Neural cell (in vitro differentiated cells): Measurements from ENCODE around the gene SEMA4B. TPM values are rescaled to one million over a fixed set of nuclear protein-coding genes. Genes with fewer than 3 reads are reported as not detected.

Experiments
- H2AFZ ChIP-seq: fragments of 200-600, 300-800 bp; sonication (generic), shearing (Covaris generic); 2 replicates; pipeline ENCODE4 v1.6.0; 2014; ENCODE audit warnings: low read depth, mild to moderate bottlenecking, antibody characterized with exemption, low read length, moderate library complexity
- H3F3A ChIP-seq: fragments of 200-600 bp; shearing (Covaris generic); 2 replicates; pipeline ENCODE4 v1.6.1; 2016; ENCODE audit warnings: mild to moderate bottlenecking, moderate library complexity, mixed read lengths, antibody characterized with exemption, low read length; ENCODE audit not compliant: insufficient read depth, poor library complexity, severe bottlenecking
- H3K27ac ChIP-seq: fragments of 200-600, 300-800 bp; sonication (generic), shearing (Covaris generic); 2 replicates; pipeline ENCODE4 v1.5.1; 2014; ENCODE audit warnings: mild to moderate bottlenecking, low read length, moderate library complexity
- H3K27me3 ChIP-seq: fragments of 300-800, 200-600 bp; sonication (generic), shearing (Covaris generic); 2 replicates; pipeline ENCODE4 v1.6.0; 2014; ENCODE audit warnings: mild to moderate bottlenecking, low read depth, low read length, moderate library complexity; ENCODE audit not compliant: insufficient read depth
- H3K36me3 ChIP-seq: fragments of 300-800, 200-600 bp; sonication (generic), shearing (Covaris generic); 2 replicates; pipeline ENCODE4 v1.5.1; 2014; ENCODE audit warnings: mild to moderate bottlenecking, antibody characterized with exemption, low read length, moderate library complexity; ENCODE audit not compliant: insufficient read depth
- H3K4me2 ChIP-seq: fragments of 300-800, 200-600 bp; sonication (generic), shearing (Covaris generic); 2 replicates; pipeline ENCODE4 v1.6.0; 2014; ENCODE audit warnings: mild to moderate bottlenecking, low read length
- H3K4me3 ChIP-seq: fragments of 300-800, 200-600 bp; sonication (generic), shearing (Covaris generic); 2 replicates; pipeline ENCODE4 v1.5.1; 2014; ENCODE audit warnings: mild to moderate bottlenecking, low read length, moderate library complexity
- H3K79me2 ChIP-seq: fragments of 200-600 bp; shearing (Covaris generic); replicated peaks from 2 replicates; pipeline ENCODE4 v1.6.0; 2014; ENCODE audit warnings: mild to moderate bottlenecking, low read length, moderate library complexity; ENCODE audit not compliant: insufficient read depth
- H3K9ac ChIP-seq: fragments of 300-800, 200-600 bp; sonication (generic), shearing (Covaris generic); 2 replicates; pipeline ENCODE4 v1.6.1; 2016; ENCODE audit warnings: mild to moderate bottlenecking, low read length, mixed read lengths
- H3K9me2 ChIP-seq: fragments of 200-600 bp; shearing (Covaris generic); 2 replicates; pipeline ENCODE4 v1.6.1; 2016; ENCODE audit warnings: mild to moderate bottlenecking, low read length, mixed read lengths; ENCODE audit not compliant: insufficient read depth
- H3K9me3 ChIP-seq: fragments of 200-600, 300-800 bp; sonication (generic), shearing (Covaris generic); 2 replicates; pipeline ENCODE4 v1.6.1; 2016; ENCODE audit warnings: mild to moderate bottlenecking, mixed run types, low read length, moderate library complexity, mixed read lengths
- H4K20me1 ChIP-seq: fragments of 200-600 bp; shearing (Covaris generic); 2 replicates; pipeline ENCODE4 v1.6.1; 2016; ENCODE audit warnings: mild to moderate bottlenecking, mixed run types; ENCODE audit not compliant: insufficient read depth
- EP300 ChIP-seq: fragments of 450-650 bp; conservative IDR thresholded peaks from 2 replicates; pipeline ENCODE4 v1.6.1; 2014; ENCODE audit warnings: antibody characterized with exemption, mild to moderate bottlenecking, moderate library complexity; ENCODE audit not compliant: poor library complexity, severe bottlenecking
- EZH2 ChIP-seq: fragments of 200-600, 300-800 bp; shearing (Covaris generic), sonication (generic); IDR thresholded peaks from 2 replicates; pipeline ENCODE4 v1.6.1; 2014; ENCODE audit warnings: antibody characterized with exemption, low read length, borderline replicate concordance, mild to moderate bottlenecking; ENCODE audit not compliant: insufficient read depth, poor library complexity, severe bottlenecking
- MXI1 ChIP-seq: fragments of 450-650 bp; conservative IDR thresholded peaks from 2 replicates; pipeline ENCODE4 v1.6.1; 2014; ENCODE audit warnings: antibody characterized with exemption, mild to moderate bottlenecking; ENCODE audit not compliant: poor library complexity, severe bottlenecking
- POLR2AphosphoS5 ChIP-seq: IDR thresholded peaks from 2 replicates; pipeline ENCODE4 v1.6.1; 2012
- RAD21 ChIP-seq: fragments of 450-650 bp; conservative IDR thresholded peaks from 2 replicates; pipeline ENCODE4 v1.6.1; 2014; ENCODE audit warnings: antibody characterized with exemption, mild to moderate bottlenecking, moderate library complexity
- REST ChIP-seq: IDR thresholded peaks from 2 replicates; pipeline ENCODE4 v1.6.1; 2012; ENCODE audit warnings: borderline replicate concordance
- SMC3 ChIP-seq: fragments of 450-650 bp; conservative IDR thresholded peaks from 2 replicates; pipeline ENCODE4 v1.6.1; 2014; ENCODE audit warnings: antibody characterized with exemption, mild to moderate bottlenecking, moderate library complexity; ENCODE audit not compliant: poor library complexity
- TAF1 ChIP-seq: IDR thresholded peaks from 2 replicates; pipeline ENCODE4 v1.6.1; 2012; ENCODE audit warnings: low read depth
- polyA plus RNA-seq: library from polyadenylated mRNA; depleted of rRNA; stranded (reverse); fragments of >200 nt; gene quantifications from 2 replicates; pipeline ENCODE4 v1.2.3, GENCODE V29; 2014
- TF ChIP-seq, protein P1 (sequence below): fragments of 450-650 bp; IDR thresholded peaks from 2 replicates; pipeline ENCODE4 v1.5.1; 2014; ENCODE audit warnings: antibody characterized with exemption, mild to moderate bottlenecking, moderate library complexity; ENCODE audit not compliant: poor library complexity, severe bottlenecking

Gene SEMA4B
- polyA plus RNA-seq, 1 donor from 2014 or later: 11.0 TPM

DNA sequence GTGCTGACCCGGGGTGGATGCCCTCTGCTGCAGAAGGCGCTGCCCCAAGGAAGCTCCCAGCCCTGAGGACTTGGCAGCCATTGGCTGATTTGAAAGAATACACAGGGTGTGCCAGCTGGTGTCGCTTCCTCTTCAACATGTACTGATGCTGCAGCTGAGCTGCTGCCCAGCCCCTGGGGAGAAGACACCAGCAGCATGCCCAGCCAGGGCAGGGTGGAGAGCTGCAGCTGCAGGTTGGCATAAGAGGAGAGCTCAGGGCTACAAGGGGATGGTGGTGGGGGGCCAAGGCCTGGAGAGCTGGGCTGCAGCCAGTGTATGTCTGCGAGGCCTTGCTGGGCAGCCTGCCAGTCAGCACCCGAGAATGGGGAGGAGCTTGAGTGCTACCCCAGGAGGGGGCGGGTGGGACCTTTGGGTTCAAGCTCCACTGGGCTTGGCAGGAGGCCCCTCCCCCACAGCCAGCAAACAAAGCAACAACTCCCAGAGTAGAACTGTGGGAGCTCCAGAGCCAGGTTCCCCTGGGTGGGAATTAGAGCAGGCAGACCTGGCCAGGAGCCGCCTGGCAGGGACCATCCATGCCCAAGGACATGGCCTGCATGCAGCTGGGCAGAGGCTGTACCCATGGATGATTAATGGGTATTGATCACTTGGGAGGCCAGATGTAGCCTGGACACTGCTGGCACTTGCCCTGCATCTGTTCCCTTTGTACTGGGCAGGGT lies 9.2 kb upstream of the SEMA4B start:
- Histone ChIP-seq H3K4me2 (no peak overlapping the region), H3K36me3 (no peaks in the 10 kb centered on the region), H3K79me2 (no peaks in the 10 kb centered on the region), H4K20me1 (no peaks in the 10 kb centered on the region), H3K27ac (no peak overlapping the region), H3K9ac (no peak overlapping the region), H3K9me2 (no peaks in the 10 kb centered on the region), H3F3A (no peaks in the 10 kb centered on the region), H3K4me3 (no peak overlapping the region), H3K9me3 (no peaks in the 10 kb centered on the region), H3K27me3 (no peaks in the 10 kb centered on the region), H2AFZ (no peak overlapping the region)
- TF ChIP-seq RAD21 (no peak), REST (no peak), EZH2 (no peak), TAF1 (no peak), MXI1 (no peak)
- TF ChIP-seq, protein P1, sequence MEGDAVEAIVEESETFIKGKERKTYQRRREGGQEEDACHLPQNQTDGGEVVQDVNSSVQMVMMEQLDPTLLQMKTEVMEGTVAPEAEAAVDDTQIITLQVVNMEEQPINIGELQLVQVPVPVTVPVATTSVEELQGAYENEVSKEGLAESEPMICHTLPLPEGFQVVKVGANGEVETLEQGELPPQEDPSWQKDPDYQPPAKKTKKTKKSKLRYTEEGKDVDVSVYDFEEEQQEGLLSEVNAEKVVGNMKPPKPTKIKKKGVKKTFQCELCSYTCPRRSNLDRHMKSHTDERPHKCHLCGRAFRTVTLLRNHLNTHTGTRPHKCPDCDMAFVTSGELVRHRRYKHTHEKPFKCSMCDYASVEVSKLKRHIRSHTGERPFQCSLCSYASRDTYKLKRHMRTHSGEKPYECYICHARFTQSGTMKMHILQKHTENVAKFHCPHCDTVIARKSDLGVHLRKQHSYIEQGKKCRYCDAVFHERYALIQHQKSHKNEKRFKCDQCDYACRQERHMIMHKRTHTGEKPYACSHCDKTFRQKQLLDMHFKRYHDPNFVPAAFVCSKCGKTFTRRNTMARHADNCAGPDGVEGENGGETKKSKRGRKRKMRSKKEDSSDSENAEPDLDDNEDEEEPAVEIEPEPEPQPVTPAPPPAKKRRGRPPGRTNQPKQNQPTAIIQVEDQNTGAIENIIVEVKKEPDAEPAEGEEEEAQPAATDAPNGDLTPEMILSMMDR: no peak

DNA sequence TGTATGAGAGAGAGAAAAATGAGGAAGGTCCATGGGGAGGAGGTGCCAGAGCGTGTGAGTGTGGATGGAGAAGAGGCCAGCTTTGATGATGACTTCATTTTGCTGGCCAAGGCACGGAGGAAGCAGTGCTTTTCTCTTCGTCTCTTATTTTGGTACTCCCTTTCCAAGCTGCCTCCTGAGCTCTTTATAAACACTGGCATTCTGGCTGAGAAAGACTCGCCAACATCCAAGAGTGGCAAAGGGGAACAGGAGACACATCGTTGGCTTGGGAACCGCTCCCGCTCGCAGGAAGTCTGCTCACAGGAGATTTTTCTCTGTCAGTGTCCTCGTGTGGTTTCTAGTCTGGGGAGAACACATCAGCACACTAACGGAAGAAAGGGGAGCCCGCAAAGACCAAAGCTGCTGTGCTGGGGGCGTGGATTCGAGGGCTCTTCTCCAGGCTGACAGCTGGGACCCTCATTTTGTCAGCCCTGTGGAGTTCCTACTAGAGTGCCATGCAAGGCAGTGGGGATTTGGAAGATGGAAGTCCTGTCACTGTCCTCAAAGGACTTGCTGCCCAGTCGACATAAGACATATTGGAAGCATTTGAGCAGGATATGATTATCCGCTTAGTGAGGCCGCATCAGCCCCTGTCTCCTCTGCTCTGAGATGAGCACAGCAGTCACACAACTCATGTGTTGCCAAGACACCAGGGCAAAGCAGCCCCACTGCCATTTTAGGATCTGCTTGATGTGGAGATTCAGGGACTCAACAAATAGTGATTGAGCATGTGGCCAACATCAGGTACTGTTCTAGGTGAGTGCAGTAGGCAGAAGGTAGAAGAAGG lies 8.0 kb upstream of the SEMA4B start:
- no peaks in the 10 kb centered on the region for H3K27me3 ChIP-seq
- H2AFZ ChIP-seq: no peak overlapping the region
- no peaks in the 10 kb centered on the region for H4K20me1 ChIP-seq
- H3F3A ChIP-seq: no peaks in the 10 kb centered on the region
- H3K4me3 ChIP-seq: no peak overlapping the region
- no peaks in the 10 kb centered on the region for H3K9me3 ChIP-seq
- H3K9ac ChIP-seq: no peak overlapping the region
- H3K36me3 ChIP-seq: no peaks in the 10 kb centered on the region
- no peaks in the 10 kb centered on the region for H3K9me2 ChIP-seq
- no peak overlapping the region for H3K27ac ChIP-seq
- H3K4me2 ChIP-seq: no peak overlapping the region
- TF ChIP-seq POLR2AphosphoS5 (no peak), MXI1 (no peak), RAD21 (no peak), TAF1 (no peak), REST (no peak), SMC3 (no peak), EP300 (no peak), EZH2 (no peak)
- TF ChIP-seq, protein P1: no peak
- no peaks in the 10 kb centered on the region for H3K79me2 ChIP-seq
